ENCODE data around the gene MMP13.
"Not testable (repeated sequence)": the region's sequence is repeated elsewhere in the genome, so short reads cannot be mapped to it uniquely, and the experiment has no call there.

Gene MMP13

DNA sequence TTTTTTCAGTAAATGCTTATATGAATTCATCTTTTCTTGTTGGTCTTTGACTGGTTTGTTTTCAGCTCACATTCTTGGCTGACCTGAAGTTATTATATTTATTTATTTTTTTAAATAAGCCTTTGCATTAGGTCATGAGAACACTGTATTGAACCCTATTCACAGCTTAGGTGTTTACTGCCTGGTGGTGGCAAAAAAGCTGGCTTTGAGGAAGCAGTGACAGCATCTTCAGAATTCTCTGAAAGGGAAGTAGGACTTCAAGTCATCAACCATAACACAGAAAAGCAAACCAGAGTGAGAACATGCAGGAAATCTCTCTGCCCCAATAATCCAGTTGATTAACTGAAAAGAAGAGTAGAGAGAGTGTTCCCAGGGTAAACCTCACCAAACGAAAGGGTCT, 30.3 kb upstream of the MMP13 start:
- H3K4me3 ChIP-seq (ENCODE audit: low read depth, low read length), result no peak overlapping the region
- DNase-seq (ENCODE audit: low read depth), result no peak
- TF ChIP-seq, protein P1, sequence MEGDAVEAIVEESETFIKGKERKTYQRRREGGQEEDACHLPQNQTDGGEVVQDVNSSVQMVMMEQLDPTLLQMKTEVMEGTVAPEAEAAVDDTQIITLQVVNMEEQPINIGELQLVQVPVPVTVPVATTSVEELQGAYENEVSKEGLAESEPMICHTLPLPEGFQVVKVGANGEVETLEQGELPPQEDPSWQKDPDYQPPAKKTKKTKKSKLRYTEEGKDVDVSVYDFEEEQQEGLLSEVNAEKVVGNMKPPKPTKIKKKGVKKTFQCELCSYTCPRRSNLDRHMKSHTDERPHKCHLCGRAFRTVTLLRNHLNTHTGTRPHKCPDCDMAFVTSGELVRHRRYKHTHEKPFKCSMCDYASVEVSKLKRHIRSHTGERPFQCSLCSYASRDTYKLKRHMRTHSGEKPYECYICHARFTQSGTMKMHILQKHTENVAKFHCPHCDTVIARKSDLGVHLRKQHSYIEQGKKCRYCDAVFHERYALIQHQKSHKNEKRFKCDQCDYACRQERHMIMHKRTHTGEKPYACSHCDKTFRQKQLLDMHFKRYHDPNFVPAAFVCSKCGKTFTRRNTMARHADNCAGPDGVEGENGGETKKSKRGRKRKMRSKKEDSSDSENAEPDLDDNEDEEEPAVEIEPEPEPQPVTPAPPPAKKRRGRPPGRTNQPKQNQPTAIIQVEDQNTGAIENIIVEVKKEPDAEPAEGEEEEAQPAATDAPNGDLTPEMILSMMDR (conservative IDR thresholded peaks at IDR 0.05; ENCODE audit: low read depth, low read length), result no peak

DNA sequence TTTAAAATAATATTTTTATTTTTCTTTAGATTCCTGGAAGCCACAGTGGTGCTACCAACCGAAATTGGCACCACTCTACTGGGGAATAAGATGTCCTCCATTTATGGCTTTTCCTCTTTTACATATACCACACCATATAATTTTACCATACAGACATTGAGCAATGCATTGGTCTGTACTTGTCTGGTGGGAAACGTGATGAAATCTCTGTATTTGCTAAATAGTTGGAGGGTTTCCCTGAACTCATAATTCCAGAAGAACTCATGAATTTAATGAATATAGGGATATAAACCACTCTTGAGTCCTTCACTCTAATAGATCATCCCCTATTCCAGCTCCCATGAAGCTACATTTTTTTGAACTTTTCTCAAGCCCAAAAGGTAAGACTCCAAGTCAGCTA, 28.0 kb upstream of the MMP13 start:
- no peak overlapping the region for H3K4me3 ChIP-seq (ENCODE audit: low read depth, low read length)
- DNase-seq (ENCODE audit: low read depth), result no peak
- TF ChIP-seq, protein P1 (conservative IDR thresholded peaks at IDR 0.05; ENCODE audit: low read depth, low read length), result no peak

DNA sequence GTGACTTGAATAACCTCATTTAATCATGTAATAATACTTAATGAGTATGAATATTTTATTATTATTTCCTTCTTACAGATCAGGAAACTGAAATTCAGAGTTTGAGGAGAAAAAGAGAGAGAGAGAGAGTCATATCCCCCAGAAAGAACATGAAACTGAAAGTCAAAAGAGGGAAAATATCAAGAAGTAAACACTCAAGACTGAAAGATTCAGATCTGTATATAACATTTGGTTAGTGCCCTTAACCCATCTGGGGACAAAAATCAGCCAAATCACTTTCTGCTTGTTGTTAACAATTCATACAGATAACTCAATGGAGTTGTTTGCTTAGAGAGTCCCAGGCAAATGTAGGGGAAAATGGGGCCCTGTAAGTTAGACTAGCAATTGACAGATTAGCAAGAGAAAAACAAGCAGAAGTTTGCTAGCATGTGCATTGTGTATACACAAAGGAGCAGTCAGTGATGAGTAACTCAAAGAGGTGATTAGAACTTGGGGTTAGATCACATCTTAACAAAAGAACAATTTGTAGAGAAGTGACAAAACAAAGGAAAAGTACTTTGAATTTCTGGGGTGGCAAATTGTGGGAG, 25.9 kb upstream of the MMP13 start:
- TF ChIP-seq, protein P1 (conservative IDR thresholded peaks at IDR 0.05; ENCODE audit: low read depth, low read length), result no peak
- DNase-seq (ENCODE audit: low read depth), result no peak
- H3K4me3 ChIP-seq (ENCODE audit: low read depth, low read length), result no peak overlapping the region

DNA sequence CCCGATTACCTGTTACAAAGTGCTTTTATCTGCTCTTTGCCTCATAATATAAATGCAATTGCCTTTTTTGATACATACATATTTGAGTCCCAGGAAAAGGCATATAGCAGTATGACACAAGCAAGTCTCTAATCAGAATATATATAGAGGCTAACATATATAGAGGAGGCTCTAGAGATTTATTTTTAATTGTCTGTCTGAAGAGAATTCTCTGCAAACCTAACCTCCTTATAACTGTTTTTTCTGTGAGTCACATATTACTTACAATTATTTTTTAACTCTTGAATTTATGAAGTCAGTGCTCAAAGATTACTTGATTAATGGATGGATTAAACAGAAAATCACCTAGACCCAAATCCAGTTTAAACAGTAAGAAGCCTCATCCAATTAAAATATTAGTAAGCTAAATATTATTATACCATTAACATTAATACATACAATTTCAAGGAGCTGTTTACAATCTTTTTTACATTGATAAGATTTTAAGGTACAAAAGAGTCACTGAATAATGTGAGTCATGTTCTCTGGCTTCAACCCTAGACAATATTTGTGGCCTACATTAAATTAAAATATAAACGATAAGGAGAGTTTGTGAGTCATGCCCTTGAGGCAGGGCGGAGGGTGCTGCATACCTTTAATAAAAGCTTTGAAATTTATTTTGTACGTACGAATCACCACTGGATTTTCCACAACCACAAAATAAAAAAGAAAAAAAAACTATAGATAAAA, 19.2 kb upstream of the MMP13 start:
- TF ChIP-seq, protein P1 (conservative IDR thresholded peaks at IDR 0.05; ENCODE audit: low read depth, low read length), result no peak
- H3K4me3 ChIP-seq (ENCODE audit: low read depth, low read length), result no peak overlapping the region
- DNase-seq (ENCODE audit: low read depth), result peak; percentile 61

DNA sequence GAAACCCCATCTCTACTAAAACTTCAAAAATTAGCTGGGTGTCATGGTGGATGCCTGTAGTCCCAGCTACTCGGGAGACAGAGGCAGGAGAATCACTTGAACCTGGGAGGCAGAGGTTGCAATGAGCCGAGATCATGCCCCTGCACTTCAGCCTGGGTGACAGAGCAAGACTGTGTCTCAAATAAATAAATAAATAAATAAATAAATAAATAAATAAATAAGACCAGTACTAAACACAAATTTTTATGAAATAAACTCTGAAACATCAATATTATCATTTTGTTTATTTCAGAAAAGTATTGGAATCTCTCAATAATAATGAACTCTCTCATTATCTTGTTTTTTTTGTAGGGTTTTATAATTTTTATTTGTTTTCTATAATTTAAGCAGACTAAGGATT, 18.2 kb upstream of the MMP13 start:
- DNase-seq (ENCODE audit: low read depth); H3K4me3 ChIP-seq (ENCODE audit: low read depth, low read length): not testable (repeated sequence)

DNA sequence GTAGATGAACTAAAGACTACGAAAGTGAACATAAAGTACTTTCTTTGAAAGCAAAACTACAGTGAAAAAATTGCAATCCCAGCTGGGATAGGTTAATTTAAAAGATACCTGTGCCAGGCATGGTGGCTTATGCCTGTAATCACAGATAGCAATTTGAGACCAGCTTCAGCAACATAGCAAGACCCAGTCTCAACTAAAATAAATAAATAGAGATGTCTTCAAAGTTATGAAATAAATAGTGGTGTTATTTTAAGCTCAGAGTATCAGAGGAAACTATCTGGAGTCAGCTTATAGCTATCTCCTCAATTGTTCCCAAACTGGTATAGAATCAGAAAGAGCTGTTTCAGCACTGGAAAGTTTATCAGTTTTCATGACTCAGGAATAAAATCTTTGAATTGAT, 17.3 kb upstream of the MMP13 start:
- no peak overlapping the region for H3K4me3 ChIP-seq (ENCODE audit: low read depth, low read length)
- DNase-seq (ENCODE audit: low read depth), result no peak
- TF ChIP-seq, protein P1 (conservative IDR thresholded peaks at IDR 0.05; ENCODE audit: low read depth, low read length), result no peak

DNA sequence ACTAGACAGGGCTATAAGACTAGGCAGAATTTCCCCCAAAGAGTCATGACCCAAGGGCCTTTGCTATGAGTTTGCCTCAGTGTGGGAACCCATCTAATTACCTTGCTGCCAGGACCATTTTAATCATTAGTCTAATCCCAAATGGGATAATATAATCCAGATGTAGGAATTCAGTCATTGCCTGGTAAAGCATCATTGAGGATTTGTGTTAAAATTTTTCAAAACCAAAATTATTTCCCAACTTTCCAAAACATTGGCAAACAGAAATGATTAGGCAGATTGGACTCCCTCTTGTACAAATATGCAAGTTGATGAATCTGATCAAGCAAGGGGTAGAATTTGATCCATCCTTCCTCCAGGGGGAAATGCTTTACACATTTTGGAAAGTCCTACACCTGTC, 16.2 kb upstream of the MMP13 start:
- TF ChIP-seq, protein P1 (conservative IDR thresholded peaks at IDR 0.05; ENCODE audit: low read depth, low read length), result no peak
- no peak for DNase-seq (ENCODE audit: low read depth)
- no peak overlapping the region for H3K4me3 ChIP-seq (ENCODE audit: low read depth, low read length)

Measured in choroid plexus epithelial cell (primary cell).